GM12874 (cell line): ENCODE results near the gene FNDC11.

Source experiments
- CTCF ChIP-seq: IDR thresholded peaks from 2 replicates; pipeline ENCODE4 v1.5.1; 2011; ENCODE audit warnings: low read depth, mild to moderate bottlenecking, control low read depth, low read length, moderate library complexity; ENCODE audit not compliant: insufficient read depth

FNDC11 gene

GRCh38 chr20:63538204-63539091 is 15.5 kb upstream of the FNDC11 start:
- TF ChIP-seq CTCF: no peak

- no peak for TF ChIP-seq CTCF
Observed at GRCh38 chr20:63539092-63539430, 14.9 kb upstream of the FNDC11 start.

GRCh38 chr20:63539441-63540370 is 14.3 kb upstream of the FNDC11 start:
- no peak for TF ChIP-seq CTCF

- TF ChIP-seq CTCF: no peak
Observed at GRCh38 chr20:63540417-63541186, 13.4 kb upstream of the FNDC11 start.

- no peak for TF ChIP-seq CTCF
Observed at GRCh38 chr20:63541371-63541770, 12.6 kb upstream of the FNDC11 start.

- no peak for TF ChIP-seq CTCF
Observed at GRCh38 chr20:63542031-63542559, 11.9 kb upstream of the FNDC11 start.
